Embryonic facial prominence (tissue), 1 donor: ENCODE measurements around the gene TEX2.
"Not testable (repeated sequence)": the region's sequence is repeated elsewhere in the genome, so short reads cannot be mapped to it uniquely, and the experiment has no call there.

ENCODE experiments used
- DNase-seq: peaks from one replicate; pipeline ENCODE4 v3.0.0-alpha.2; 2016; ENCODE audit errors: extremely low spot score

TEX2 gene

GRCh38 chr17:64183815-64184214 lies 79.2 kb downstream of the TEX2 start:
- no peak for DNase-seq

GRCh38 chr17:64182325-64183012 lies 80.6 kb downstream of the TEX2 start:
- no peak for DNase-seq

DNA sequence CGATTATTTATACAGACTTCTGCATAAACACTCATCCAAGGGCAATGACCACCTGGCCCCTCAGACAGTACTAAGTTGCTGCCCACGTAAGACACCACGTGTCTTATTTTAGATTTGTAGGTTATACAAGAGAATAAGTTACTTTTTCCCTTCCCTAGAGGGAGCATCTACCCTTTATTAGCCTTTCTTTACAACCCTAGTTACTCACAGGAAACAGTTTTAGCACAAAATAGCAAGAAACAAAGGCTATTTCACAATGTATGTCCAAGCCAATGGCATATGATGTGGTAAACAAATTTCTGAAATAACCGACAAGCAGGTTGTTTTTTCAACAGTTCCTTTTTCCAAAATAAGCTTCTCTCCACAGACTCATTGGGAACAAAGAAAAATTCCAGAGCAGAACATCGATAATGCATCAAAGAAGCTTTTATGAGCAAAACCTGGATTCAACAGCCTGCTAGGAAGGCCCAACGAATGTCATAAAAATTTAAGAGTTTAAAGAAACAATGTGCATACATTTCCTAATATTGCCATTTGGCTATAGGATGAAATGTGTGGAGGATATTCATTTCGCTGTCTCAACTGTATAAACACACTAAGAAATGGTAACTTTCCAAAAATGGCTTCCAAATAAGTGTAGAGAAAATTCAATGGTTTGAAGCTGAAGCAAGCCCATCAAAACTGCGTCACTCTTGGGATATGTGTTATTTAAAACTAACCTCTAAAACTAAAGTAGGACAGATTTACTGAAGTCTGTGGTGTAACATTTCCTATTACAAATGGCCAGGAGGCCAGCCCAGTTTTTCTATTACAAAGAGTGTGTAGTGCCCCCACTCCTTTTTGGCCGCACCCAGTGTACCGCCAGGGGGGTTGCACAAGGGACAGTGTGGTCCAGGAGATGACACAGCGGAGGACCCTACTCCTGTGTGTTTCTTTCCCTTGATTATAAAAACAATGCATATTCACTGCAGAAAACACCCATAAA lies 82.7 kb downstream of the TEX2 start:
- DNase-seq, result no peak

DNA sequence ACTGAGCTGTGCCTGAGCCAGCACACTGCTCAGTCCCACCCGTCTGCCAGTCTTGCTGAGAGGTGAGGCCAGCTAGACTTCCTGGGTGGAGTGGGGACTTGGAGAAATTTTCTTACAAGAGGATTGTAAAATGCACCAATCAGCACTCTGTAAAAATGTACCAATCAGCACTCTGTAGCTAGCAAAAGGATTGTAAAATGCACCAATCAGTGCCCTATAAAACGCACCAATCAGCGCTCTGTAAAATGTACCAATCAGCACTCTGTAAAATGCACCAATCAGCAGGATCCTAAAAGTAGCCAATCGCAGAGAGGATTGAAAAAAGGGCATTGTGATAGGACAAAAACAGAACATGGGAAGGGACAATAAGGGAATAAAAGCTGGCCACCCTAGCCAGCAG lies 84.0 kb downstream of the TEX2 start:
- DNase-seq, result not testable (repeated sequence)

DNA sequence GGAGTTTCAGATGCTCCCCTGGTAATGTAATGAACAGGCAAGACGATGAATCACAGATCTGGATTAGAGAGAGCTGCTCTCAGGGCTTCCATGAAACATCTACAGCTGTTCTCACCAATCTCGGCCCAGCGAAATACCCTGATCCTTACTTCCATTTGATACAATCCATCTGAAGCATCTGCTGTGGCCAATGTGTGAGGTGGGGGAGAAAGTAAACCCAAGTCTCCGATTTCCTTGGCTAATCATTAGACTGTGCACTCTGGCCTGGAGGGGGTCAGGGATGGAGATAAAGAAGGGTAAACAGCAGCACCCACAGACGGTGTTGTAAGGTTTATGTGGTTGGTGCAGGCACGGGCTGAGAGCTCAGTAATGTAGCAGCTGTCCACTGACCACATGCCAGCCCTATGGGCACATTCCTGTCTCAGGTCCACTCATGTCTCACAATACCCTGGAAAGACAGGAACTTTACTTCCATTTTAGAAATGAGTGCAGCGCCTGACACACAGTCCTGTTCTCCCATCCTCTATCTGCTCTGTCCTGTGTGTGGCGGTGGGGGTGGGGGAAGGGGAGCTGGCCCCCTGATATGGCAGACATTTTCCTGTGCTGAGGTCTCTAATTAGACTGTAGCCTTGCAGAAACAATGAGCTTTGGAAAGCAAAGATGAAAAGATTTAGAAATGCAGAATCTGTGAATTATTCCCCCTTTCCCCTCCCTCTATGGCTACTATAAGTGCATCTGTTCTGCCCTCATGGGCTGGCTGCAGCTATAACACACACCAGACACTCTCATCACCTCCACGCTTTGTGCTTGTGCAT lies 84.8 kb downstream of the TEX2 start:
- no peak for DNase-seq

GRCh38 chr17:64177311-64178010 lies 85.6 kb downstream of the TEX2 start:
- DNase-seq, result no peak

GRCh38 chr17:64176556-64176955 lies 86.5 kb downstream of the TEX2 start:
- DNase-seq, result no peak

GRCh38 chr17:64174686-64175456 lies 88.2 kb downstream of the TEX2 start:
- no peak for DNase-seq

GRCh38 chr17:64173646-64174045 lies 89.4 kb downstream of the TEX2 start:
- no peak for DNase-seq

- no peak for DNase-seq
These were observed 90.5 kb downstream of the TEX2 start for GRCh38 chr17:64172510-64172909.

DNA sequence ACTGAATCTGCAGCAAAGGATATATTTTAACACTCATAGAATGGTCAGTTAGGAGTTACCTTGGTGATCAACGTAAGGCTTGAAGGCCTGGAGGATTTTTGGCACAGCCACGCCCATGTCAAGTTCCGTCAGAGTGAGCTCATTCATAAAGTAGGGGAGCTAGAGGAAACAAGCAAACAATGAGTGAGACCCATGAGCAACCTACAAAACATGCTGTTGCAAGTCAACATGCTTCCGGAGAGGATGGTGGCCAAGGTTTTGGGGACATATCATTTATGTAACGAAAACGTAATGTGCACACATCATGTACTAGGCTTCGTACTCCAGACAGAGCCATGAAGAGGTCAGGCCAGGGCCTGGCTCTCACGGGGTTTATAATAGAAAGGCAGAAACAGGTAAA lies 92.0 kb downstream of the TEX2 start:
- no peak for DNase-seq

- no peak for DNase-seq
These were observed 92.8 kb downstream of the TEX2 start for GRCh38 chr17:64170286-64170685.

DNA sequence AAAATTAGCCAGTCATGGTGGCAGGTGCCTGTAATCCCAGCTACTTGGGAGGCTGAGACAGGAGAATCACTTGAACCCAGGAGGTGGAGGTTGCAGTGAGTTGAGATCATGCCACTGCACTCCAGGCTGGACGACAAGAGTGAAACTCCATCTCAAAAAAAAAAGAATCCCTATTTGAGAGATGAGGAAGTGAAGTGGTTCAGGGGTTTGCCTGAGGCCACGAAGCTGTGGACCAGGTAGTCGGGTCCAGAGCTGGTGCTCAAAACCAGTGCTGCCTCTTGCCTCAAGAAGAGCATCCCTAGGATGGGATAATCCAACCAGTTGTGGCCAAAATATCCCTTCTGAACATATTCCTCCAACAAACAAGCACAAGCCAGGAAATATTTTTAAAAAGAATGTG lies 95.4 kb downstream of the TEX2 start:
- DNase-seq, result not testable (repeated sequence)

DNA sequence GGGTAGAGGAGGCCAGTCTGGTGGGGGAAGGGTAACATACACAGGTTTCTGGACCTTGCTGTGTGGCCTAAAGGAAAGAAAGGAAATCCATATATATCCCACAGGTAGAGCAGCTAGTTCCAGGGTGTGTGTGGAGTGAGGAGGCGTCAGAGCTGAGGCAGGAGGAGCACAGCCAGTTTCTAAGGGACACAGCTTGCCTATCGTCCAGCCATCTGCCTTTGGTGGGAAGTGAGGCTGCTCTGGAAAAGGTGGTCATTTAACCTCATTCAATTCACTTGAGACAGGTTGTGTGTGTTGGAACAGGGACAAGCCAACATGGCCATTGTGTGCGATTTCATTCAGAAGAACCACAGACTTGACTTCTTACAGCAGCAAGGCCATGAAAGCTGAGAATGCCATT lies 96.2 kb downstream of the TEX2 start:
- no peak for DNase-seq

GRCh38 chr17:64165347-64165746 lies 97.7 kb downstream of the TEX2 start:
- no peak for DNase-seq

DNA sequence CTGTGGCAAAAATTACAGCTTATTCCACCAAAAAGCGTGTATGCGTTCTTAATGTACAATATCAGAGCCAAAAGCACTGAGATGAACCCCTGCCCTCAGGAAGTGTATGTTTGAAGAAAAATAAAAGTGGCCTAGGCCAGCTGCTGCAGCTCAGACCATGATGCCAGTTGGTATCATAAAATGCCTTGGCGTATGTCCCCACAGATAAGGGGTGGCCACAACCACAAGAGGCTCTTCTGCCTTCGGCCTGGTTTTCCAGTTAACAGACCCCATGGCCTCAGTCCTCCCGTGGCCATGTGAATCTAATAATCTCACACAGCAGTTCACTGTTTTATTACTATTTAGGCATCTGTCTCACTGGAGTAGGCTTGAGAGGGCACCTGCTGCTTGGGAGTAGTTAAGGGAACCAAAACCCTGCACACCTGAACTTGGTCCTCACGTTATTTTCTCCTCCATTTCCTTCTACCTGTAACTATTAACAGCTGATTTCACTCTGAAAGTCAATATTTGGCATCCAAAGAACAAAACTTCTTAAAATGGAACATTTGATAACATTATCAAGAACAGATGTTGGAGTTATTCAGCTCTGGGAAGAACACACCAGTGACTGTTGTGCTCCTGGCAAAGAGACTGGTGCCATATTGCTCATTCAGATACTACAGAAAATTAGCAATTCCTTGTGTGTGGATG lies 98.3 kb downstream of the TEX2 start:
- no peak for DNase-seq

GRCh38 chr17:64163468-64163867 lies 99.6 kb downstream of the TEX2 start:
- DNase-seq, result no peak

GRCh38 chr17:64162554-64162953 lies 100.5 kb downstream of the TEX2 start:
- no peak for DNase-seq

DNA sequence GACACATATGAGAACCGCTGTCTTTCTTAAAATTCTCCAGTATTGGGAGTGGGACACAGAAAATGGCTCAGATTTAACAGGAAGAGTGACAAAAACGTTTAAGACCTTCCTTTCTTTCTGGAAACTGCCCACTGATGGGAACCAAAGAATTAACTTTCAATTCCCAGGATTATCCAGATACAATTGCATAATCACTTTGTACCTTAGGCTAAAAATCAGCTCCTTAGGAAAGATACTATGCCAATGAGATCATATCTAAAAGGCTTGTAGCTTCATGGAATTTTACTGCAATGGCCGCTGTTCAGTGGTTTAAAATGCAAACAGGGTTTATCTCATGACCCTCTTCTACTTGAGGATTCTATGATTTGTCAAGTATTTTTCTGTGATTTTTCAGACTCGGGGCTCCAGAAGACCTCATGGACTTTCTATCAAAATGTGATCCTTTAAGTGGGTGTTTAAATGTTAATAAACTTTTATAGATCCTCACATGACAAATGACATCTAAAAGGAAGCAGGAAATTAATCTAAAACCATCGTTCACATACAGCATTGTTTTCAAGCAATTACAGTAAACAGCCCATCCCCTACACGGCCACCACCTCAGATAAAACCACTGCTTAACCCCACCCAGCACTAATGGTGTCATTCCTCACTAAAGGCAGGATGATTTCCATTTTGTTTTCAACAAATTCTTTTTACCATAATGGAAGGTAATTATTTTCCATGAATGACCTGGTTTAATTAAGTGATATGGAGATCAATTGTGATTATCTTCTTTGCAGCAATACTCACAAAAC lies 101.5 kb downstream of the TEX2 start:
- DNase-seq, result no peak
